K562 (cell line): ENCODE data around the gene CALD1. TPM values are rescaled to one million over a fixed set of nuclear protein-coding genes. Genes with fewer than 3 reads are reported as not detected.

ENCODE experiments used
- ATAC-seq: fragments of 200-7000 bp; cut with Tn5 transposase; 3 replicates; pipeline ENCODE4 v1.9.1; 2020; ENCODE audit warnings: moderate library complexity
- BruUV-seq: library from RNA; stranded (reverse); fragments of 400-500 nt; replicated peaks from 2 replicates; lab custom pipeline; 2021; lab: Mats Ljungman, UMichigan
- CTCF ChIA-PET: fragments of 300-600 bp; formaldehyde crosslinking; extraction: SDS; loops from one replicate; lab custom pipeline; 2021; ENCODE audit warnings: low intra/inter-chr PET ratio; lab: Yijun Ruan, JAX
- POLR2A ChIA-PET: fragments of 300-600, 350-650 bp; sonication (Branson Sonifier 250); formaldehyde crosslinking; extraction: SDS; loops from one replicate; lab custom pipeline; 2021; ENCODE audit warnings: antibody characterized with exemption, inconsistent platforms; lab: Yijun Ruan, JAX
- DNase-seq, 4 experiments: peaks; one replicate each; pipeline versions ENCODE4 v3.0.0 to v3.0.0-alpha.2; 2011 to 2018; ENCODE audit warnings: low spot score in 3 of 4, mixed read lengths in 3 of 4; ENCODE audit errors: extremely low read depth in 1 of 4
- FAIRE-seq: peaks from 2 replicates; lab custom pipeline; 2011; peaks lifted over from hg19 to GRCh38; lab: Jason Lieb, UNC
- H2AFZ ChIP-seq: 2 replicates; pipeline ENCODE4 v1.6.0; 2011; ENCODE audit warnings: low read depth, low read length, control low read depth, inconsistent platforms
- H3K27ac ChIP-seq: fragments of 200-600 bp; 3 replicates; pipeline ENCODE4 v1.8.0; 2011; ENCODE audit warnings: low read depth, mild to moderate bottlenecking, control low read depth, inconsistent platforms, low read length, moderate library complexity, mixed read lengths; ENCODE audit errors: extremely low read depth
- H3K27me3 ChIP-seq, 2 experiments: fragments of 300-600 bp in 1 of 2; 2 replicates in 1 of 2; 3 replicates in 1 of 2; pipeline versions ENCODE4 v1.6.0 to v1.8.0; 2011; ENCODE audit warnings: inconsistent platforms in 2 of 2, low read length in 2 of 2, mild to moderate bottlenecking in 1 of 2, mixed read lengths in 1 of 2, moderate library complexity in 1 of 2; ENCODE audit not compliant: control insufficient read depth in 2 of 2, insufficient read depth in 2 of 2
- H3K36me3 ChIP-seq: fragments of 300-600 bp; 3 replicates; pipeline ENCODE4 v1.8.0; 2011; ENCODE audit warnings: mild to moderate bottlenecking, low read length, inconsistent platforms; ENCODE audit not compliant: control insufficient read depth, insufficient read depth
- H3K4me1 ChIP-seq, 2 experiments: fragments of 200-600 bp in 1 of 2; replicated peaks in 1 of 2; 2 replicates in 1 of 2; 3 replicates in 1 of 2; pipeline versions ENCODE4 v1.5.1 to v1.8.0; 2011; ENCODE audit warnings: inconsistent platforms in 2 of 2, low read length in 2 of 2, mild to moderate bottlenecking in 1 of 2, mixed read lengths in 1 of 2, moderate library complexity in 1 of 2; ENCODE audit not compliant: control insufficient read depth in 2 of 2, insufficient read depth in 2 of 2
- H3K4me2 ChIP-seq: 2 replicates; pipeline ENCODE4 v1.6.1; 2011; ENCODE audit warnings: low read length, control low read depth, inconsistent platforms, mixed read lengths; ENCODE audit not compliant: insufficient read depth
- H3K4me3 ChIP-seq: fragments of 200-600 bp; sonication (generic), shearing (Covaris generic); 2 replicates; pipeline ENCODE4 v1.5.1; 2016; ENCODE audit warnings: control low read depth, inconsistent platforms
- H3K79me2 ChIP-seq: fragments of 200-600 bp; 3 replicates; pipeline ENCODE4 v1.8.0; 2011; ENCODE audit warnings: low read length, inconsistent platforms; ENCODE audit not compliant: control insufficient read depth, insufficient read depth
- H3K9ac ChIP-seq, 2 experiments: 2 replicates each; pipeline versions ENCODE4 v1.6.0 to v1.6.1; 2011; ENCODE audit warnings: low read depth in 2 of 2, low read length in 2 of 2, control low read depth in 1 of 2, inconsistent platforms in 1 of 2, mild to moderate bottlenecking in 1 of 2, mixed read lengths in 1 of 2; ENCODE audit not compliant: insufficient read depth in 1 of 2
- H3K9me1 ChIP-seq: one replicate; pipeline ENCODE4 v1.6.0; 2011; ENCODE audit warnings: inconsistent platforms, mild to moderate bottlenecking, low read length, moderate library complexity; ENCODE audit not compliant: control insufficient read depth, insufficient read depth
- H3K9me3 ChIP-seq: replicated peaks from 2 replicates; pipeline ENCODE4 v1.5.1; 2011; ENCODE audit warnings: low read depth, low read length, inconsistent platforms; ENCODE audit not compliant: control insufficient read depth, insufficient read depth
- H4K20me1 ChIP-seq: replicated peaks from 2 replicates; pipeline ENCODE4 v1.6.1; 2011; ENCODE audit warnings: low read length, inconsistent platforms, mixed read lengths; ENCODE audit not compliant: control insufficient read depth, insufficient read depth
- MTA3 ChIP-seq: fragments of 450-650 bp; formaldehyde crosslinking; IDR thresholded peaks from 2 replicates; pipeline ENCODE4 v1.6.1; 2017; ENCODE audit warnings: mild to moderate bottlenecking, borderline replicate concordance
- PURB ChIP-seq: sonication (generic); formaldehyde crosslinking; IDR thresholded peaks from 2 replicates; pipeline ENCODE4 v1.9.0; 2021; ENCODE audit warnings: low read depth, mild to moderate bottlenecking, missing genetic modification reagents
- ZNF23 ChIP-seq: fragments of 250-450 bp; sonication (Bioruptor Pico); IDR thresholded peaks from 2 replicates; pipeline ENCODE4 v1.4.0; 2020; ENCODE audit warnings: mild to moderate bottlenecking
- ZNF384 ChIP-seq: IDR thresholded peaks from 2 replicates; pipeline ENCODE4 v1.6.1; 2012; ENCODE audit warnings: low read depth, low read length, improper control_type of control experiment
- WGBS: fragments of 100-300 bp; shearing (Covaris generic); methylation state at CpG from one replicate; pipeline ENCODE4 v1.1.6; 2016; ENCODE audit warnings: low coverage, mixed read lengths; ENCODE audit not compliant: insufficient coverage; ENCODE audit errors: missing lambda C conversion rate; 5-methylcytosine and 5-hydroxymethylcytosine counted together
- in situ Hi-C: fragments of 300-500 bp; cut with MboI; formaldehyde crosslinking; loops from 4 replicates; pipeline ENCODE4 v1.15.0; 2018; ENCODE audit warnings: inconsistent platforms, mixed read lengths
- intact Hi-C: fragments of 100-400 bp; cut with micrococcal nuclease; formaldehyde crosslinking; loops from 2 replicates; pipeline ENCODE4 v1.14.2; 2022
- polyA plus RNA-seq, 8 experiments: library from polyadenylated mRNA; depleted of rRNA in 4 of 8; stranded (reverse) in 5 of 8; unstranded in 3 of 8; fragments of >200 nt; fragmentation: Nextera tagmentation in 2 of 8; fragmentation: Illumina TruSeq in 1 of 8; extraction: Ambion mirVana in 2 of 8; extraction: Trizol in 1 of 8; gene quantifications; 2 replicates each; pipeline versions ENCODE4 v1.2.1 to v1.2.3, GENCODE V29; 2011 to 2014; ENCODE audit warnings: inconsistent platforms in 1 of 8, missing spikeins in 1 of 8
- total RNA-seq, 7 experiments: library from RNA; depleted of rRNA in 6 of 7; stranded (reverse); fragments of >200 nt in 6 of 7; fragmentation: Illumina TruSeq in 2 of 7; extraction: Trizol in 2 of 7; gene quantifications; 2 replicates each; pipeline versions ENCODE4 v1.2.1 to v1.2.3, GENCODE V29; 2011 to 2021; ENCODE audit warnings: low replicate concordance in 1 of 7
- TF ChIP-seq, protein P1 (sequence below): fragments of 450-650 bp; IDR thresholded peaks from 2 replicates; pipeline ENCODE4 v1.6.1; 2016; ENCODE audit warnings: borderline replicate concordance

The CALD1 gene
- total and polyA plus RNA-seq, 9 of the 15 experiments (the other 6 are each of a cell fraction or from before 2014, with no cell fraction given), result 0.40 TPM; not detected in 8

- H3K9me1 ChIP-seq, result no peaks in the 10 kb centered on the region
- WGBS, result 13% methylated on average over 3 of the region's 3 CpGs
- TF ChIP-seq PURB (CRISPR knock-in tag) (no peak), ZNF23 (CRISPR knock-in tag) (no peak), MTA3 (no peak), ZNF384 (no peak)
- TF ChIP-seq, protein P1, sequence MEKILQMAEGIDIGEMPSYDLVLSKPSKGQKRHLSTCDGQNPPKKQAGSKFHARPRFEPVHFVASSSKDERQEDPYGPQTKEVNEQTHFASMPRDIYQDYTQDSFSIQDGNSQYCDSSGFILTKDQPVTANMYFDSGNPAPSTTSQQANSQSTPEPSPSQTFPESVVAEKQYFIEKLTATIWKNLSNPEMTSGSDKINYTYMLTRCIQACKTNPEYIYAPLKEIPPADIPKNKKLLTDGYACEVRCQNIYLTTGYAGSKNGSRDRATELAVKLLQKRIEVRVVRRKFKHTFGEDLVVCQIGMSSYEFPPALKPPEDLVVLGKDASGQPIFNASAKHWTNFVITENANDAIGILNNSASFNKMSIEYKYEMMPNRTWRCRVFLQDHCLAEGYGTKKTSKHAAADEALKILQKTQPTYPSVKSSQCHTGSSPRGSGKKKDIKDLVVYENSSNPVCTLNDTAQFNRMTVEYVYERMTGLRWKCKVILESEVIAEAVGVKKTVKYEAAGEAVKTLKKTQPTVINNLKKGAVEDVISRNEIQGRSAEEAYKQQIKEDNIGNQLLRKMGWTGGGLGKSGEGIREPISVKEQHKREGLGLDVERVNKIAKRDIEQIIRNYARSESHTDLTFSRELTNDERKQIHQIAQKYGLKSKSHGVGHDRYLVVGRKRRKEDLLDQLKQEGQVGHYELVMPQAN, result no peak
- H3K36me3 ChIP-seq, result no peaks in the 10 kb centered on the region
- DNase-seq (no peak), FAIRE-seq (no peak), ATAC-seq (no peak)
- in situ Hi-C loops (no loop called here), intact Hi-C loops (no loop called here)
- H3K79me2 ChIP-seq, result no peaks in the 10 kb centered on the region
- no peak overlapping the region for H3K4me2 ChIP-seq
- no peaks in the 10 kb centered on the region for H4K20me1 ChIP-seq
- peaks cover 7 to 9% of the 10 kb centered on the region in 2 experiments for H3K27me3 ChIP-seq
- H3K9ac ChIP-seq, result no peak overlapping the region
- H3K9me3 ChIP-seq, result no peaks in the 10 kb centered on the region
- no peak overlapping the region for H3K4me3 ChIP-seq
- BruUV-seq, result no TSS peak
- ChIA-PET CTCF (no interaction called here), POLR2A (interaction anchor here (1.0 kb wide), 1 partner anchor 14 kb away, joined by 3 read pairs; no protein-coding TSS in a partner anchor)
- no peak overlapping the region for H3K27ac ChIP-seq
- H3K4me1 ChIP-seq, result peaks cover 0 to 2% of the 10 kb centered on the region in 2 experiments; a peak in 3 of 5 replicates
- no peak overlapping the region for H2AFZ ChIP-seq
Observed at GRCh38 chr7:134927723-134928122, 148.3 kb downstream of the CALD1 start.
